ENCODE data around the gene MVD. TPM values are rescaled to one million over a fixed set of nuclear protein-coding genes. Genes with fewer than 3 reads are reported as not detected.

MVD gene
- total and polyA plus RNA-seq, 4 donors: 21.7 to 99.2 (median 74.7) TPM

DNA sequence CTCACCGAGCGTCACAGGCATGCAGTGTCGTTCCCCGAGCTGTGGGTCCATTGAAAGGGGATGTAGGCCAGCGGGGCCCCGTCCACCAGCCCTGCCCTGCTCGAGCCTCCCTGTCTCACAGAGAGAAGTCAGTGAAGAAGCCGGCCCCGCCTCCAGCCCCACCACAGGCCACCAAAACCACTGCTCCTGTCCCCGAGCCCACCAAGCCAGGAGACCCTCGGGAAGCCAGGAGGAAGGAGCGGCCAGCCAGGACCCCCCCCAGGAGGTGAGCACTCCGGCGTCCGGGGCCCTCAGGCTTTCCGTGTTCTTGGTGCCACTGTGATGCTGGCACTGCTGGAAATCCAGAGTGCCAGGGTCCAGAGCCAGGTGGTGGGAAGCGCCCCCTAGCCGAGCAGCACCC, 38.4 kb downstream of the MVD start:
- no peak overlapping the region for H3K27ac ChIP-seq (ENCODE audit: low read depth in 1 of 2, low read length in 2 of 2)
- TF ChIP-seq HNF4G (IDR thresholded peaks at IDR 0.05): no peak
- TF ChIP-seq YY1 (IDR thresholded peaks at IDR 0.05): no peak
- TF ChIP-seq TAF1 (conservative IDR thresholded peaks at IDR 0.05): no peak
- TF ChIP-seq, protein P1, sequence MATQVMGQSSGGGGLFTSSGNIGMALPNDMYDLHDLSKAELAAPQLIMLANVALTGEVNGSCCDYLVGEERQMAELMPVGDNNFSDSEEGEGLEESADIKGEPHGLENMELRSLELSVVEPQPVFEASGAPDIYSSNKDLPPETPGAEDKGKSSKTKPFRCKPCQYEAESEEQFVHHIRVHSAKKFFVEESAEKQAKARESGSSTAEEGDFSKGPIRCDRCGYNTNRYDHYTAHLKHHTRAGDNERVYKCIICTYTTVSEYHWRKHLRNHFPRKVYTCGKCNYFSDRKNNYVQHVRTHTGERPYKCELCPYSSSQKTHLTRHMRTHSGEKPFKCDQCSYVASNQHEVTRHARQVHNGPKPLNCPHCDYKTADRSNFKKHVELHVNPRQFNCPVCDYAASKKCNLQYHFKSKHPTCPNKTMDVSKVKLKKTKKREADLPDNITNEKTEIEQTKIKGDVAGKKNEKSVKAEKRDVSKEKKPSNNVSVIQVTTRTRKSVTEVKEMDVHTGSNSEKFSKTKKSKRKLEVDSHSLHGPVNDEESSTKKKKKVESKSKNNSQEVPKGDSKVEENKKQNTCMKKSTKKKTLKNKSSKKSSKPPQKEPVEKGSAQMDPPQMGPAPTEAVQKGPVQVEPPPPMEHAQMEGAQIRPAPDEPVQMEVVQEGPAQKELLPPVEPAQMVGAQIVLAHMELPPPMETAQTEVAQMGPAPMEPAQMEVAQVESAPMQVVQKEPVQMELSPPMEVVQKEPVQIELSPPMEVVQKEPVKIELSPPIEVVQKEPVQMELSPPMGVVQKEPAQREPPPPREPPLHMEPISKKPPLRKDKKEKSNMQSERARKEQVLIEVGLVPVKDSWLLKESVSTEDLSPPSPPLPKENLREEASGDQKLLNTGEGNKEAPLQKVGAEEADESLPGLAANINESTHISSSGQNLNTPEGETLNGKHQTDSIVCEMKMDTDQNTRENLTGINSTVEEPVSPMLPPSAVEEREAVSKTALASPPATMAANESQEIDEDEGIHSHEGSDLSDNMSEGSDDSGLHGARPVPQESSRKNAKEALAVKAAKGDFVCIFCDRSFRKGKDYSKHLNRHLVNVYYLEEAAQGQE (IDR thresholded peaks at IDR 0.05): no peak
- no peak for TF ChIP-seq RAD21 (IDR thresholded peaks at IDR 0.05)
- TF ChIP-seq, protein P2, sequence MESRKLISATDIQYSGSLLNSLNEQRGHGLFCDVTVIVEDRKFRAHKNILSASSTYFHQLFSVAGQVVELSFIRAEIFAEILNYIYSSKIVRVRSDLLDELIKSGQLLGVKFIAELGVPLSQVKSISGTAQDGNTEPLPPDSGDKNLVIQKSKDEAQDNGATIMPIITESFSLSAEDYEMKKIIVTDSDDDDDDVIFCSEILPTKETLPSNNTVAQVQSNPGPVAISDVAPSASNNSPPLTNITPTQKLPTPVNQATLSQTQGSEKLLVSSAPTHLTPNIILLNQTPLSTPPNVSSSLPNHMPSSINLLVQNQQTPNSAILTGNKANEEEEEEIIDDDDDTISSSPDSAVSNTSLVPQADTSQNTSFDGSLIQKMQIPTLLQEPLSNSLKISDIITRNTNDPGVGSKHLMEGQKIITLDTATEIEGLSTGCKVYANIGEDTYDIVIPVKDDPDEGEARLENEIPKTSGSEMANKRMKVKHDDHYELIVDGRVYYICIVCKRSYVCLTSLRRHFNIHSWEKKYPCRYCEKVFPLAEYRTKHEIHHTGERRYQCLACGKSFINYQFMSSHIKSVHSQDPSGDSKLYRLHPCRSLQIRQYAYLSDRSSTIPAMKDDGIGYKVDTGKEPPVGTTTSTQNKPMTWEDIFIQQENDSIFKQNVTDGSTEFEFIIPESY (IDR thresholded peaks at IDR 0.05): no peak
- TF ChIP-seq NR2F2 (IDR thresholded peaks at IDR 0.05): no peak
- TF ChIP-seq, protein P3, sequence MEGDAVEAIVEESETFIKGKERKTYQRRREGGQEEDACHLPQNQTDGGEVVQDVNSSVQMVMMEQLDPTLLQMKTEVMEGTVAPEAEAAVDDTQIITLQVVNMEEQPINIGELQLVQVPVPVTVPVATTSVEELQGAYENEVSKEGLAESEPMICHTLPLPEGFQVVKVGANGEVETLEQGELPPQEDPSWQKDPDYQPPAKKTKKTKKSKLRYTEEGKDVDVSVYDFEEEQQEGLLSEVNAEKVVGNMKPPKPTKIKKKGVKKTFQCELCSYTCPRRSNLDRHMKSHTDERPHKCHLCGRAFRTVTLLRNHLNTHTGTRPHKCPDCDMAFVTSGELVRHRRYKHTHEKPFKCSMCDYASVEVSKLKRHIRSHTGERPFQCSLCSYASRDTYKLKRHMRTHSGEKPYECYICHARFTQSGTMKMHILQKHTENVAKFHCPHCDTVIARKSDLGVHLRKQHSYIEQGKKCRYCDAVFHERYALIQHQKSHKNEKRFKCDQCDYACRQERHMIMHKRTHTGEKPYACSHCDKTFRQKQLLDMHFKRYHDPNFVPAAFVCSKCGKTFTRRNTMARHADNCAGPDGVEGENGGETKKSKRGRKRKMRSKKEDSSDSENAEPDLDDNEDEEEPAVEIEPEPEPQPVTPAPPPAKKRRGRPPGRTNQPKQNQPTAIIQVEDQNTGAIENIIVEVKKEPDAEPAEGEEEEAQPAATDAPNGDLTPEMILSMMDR (IDR thresholded peaks at IDR 0.05; ENCODE audit: low read depth, low read length, missing input control): no peak
- no peak for TF ChIP-seq RXRA (IDR thresholded peaks at IDR 0.05)
- TF ChIP-seq, protein P4, sequence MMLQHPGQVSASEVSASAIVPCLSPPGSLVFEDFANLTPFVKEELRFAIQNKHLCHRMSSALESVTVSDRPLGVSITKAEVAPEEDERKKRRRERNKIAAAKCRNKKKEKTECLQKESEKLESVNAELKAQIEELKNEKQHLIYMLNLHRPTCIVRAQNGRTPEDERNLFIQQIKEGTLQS (IDR thresholded peaks at IDR 0.05): no peak
- no peak for TF ChIP-seq FOXA2 (IDR thresholded peaks at IDR 0.05)
- TF ChIP-seq FOXA1 (IDR thresholded peaks at IDR 0.05): no peak
- no peak for TF ChIP-seq JUND (IDR thresholded peaks at IDR 0.05)
- TF ChIP-seq HNF4A (conservative IDR thresholded peaks at IDR 0.05): no peak
- TF ChIP-seq GABPA (IDR thresholded peaks at IDR 0.05 in 1 of 2, conservative IDR thresholded peaks at IDR 0.05 in 1 of 2): no peak
- no peak for TF ChIP-seq EGR1 (IDR thresholded peaks at IDR 0.05; ENCODE audit: low read depth in 2 of 2)
- no peak for DNase-seq (ENCODE audit: low spot score)
- H3K27me3 ChIP-seq (ENCODE audit: control insufficient read depth in 4 of 4, insufficient read depth in 4 of 4, low read length in 3 of 4): no peaks in the 10 kb centered on the region
- H3K9ac ChIP-seq (ENCODE audit: low read depth in 1 of 2, low read length in 2 of 2): no peak overlapping the region
- WGBS: 97% methylated on average over 18 of the region's 18 CpGs
- no peaks in the 10 kb centered on the region for H3K9me3 ChIP-seq (ENCODE audit: control insufficient read depth in 4 of 4, low read length in 3 of 4)
- H3K4me1 ChIP-seq (ENCODE audit: control insufficient read depth in 4 of 4, insufficient read depth in 4 of 4, low read length in 3 of 4): peaks cover 2 to 13% (median 4%) of the 10 kb centered on the region in 4 donors
- no peak overlapping the region for H3K4me3 ChIP-seq (ENCODE audit: low read depth in 1 of 3, low read length in 3 of 3)
- H3K36me3 ChIP-seq (ENCODE audit: control insufficient read depth in 4 of 4, insufficient read depth in 3 of 4, low read depth in 1 of 4, low read length in 3 of 4): peaks cover 9 to 58% (median 19%) of the 10 kb centered on the region in 4 donors

DNA sequence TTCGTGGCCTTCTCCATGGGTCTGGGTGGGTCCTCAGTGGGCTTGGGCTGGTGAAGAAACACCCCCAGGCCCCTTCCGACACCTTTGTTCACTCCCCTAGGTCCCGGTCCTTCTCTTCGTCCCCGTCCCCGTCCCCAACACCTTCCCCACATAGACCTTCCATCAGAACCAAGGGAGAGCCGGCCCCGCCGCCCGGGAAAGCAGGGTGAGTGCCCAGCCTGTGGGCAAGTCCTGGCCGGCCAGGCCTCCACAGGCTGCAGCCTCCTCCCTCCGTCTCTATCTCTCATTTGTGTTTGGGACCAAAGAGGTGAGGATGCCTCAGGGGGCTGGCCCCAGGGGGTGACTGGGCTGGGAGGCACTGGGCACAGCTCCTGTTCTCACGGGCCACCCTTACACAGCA, 39.0 kb downstream of the MVD start:
- Histone ChIP-seq H3K27me3 (ENCODE audit: control insufficient read depth in 4 of 4, insufficient read depth in 4 of 4, low read length in 3 of 4) (no peaks in the 10 kb centered on the region), H3K9ac (ENCODE audit: low read depth in 1 of 2, low read length in 2 of 2) (no peak overlapping the region), H3K9me3 (ENCODE audit: control insufficient read depth in 4 of 4, low read length in 3 of 4) (no peaks in the 10 kb centered on the region), H3K4me1 (ENCODE audit: control insufficient read depth in 4 of 4, insufficient read depth in 4 of 4, low read length in 3 of 4) (peaks cover 5 to 19% (median 7%) of the 10 kb centered on the region in 4 donors), H3K36me3 (ENCODE audit: control insufficient read depth in 4 of 4, insufficient read depth in 3 of 4, low read depth in 1 of 4, low read length in 3 of 4) (peaks cover 9 to 55% (median 18%) of the 10 kb centered on the region in 4 donors), H3K27ac (ENCODE audit: low read depth in 1 of 2, low read length in 2 of 2) (no peak overlapping the region), H3K4me3 (ENCODE audit: low read depth in 1 of 3, low read length in 3 of 3) (no peak overlapping the region)
- no peak for DNase-seq (ENCODE audit: low spot score)
- WGBS: 97% methylated on average over 13 of the region's 13 CpGs
- TF ChIP-seq EGR1 (IDR thresholded peaks at IDR 0.05; ENCODE audit: low read depth in 2 of 2) (no peak), NR2F2 (IDR thresholded peaks at IDR 0.05) (no peak), SP1 (IDR thresholded peaks at IDR 0.05) (no peak), JUND (IDR thresholded peaks at IDR 0.05) (no peak), FOXA1 (IDR thresholded peaks at IDR 0.05) (no peak), HNF4A (conservative IDR thresholded peaks at IDR 0.05) (no peak), FOXA2 (IDR thresholded peaks at IDR 0.05) (no peak), RAD21 (IDR thresholded peaks at IDR 0.05) (no peak)
- TF ChIP-seq, protein P3 (IDR thresholded peaks at IDR 0.05; ENCODE audit: low read depth, low read length, missing input control): no peak
- TF ChIP-seq, protein P1 (IDR thresholded peaks at IDR 0.05): no peak
- TF ChIP-seq, protein P4 (IDR thresholded peaks at IDR 0.05): no peak

Measured in liver (tissue), 9 donors.